K562 (cell line): ENCODE data around the gene MICAL1. TPM values are rescaled to one million over a fixed set of nuclear protein-coding genes. Genes with fewer than 3 reads are reported as not detected.

ENCODE experiments used
- CHD1 ChIP-seq: fragments of 200-600 bp; sonication (generic); IDR thresholded peaks from one replicate; pipeline ENCODE4 v1.6.1; 2012; ENCODE audit warnings: mild to moderate bottlenecking, moderate library complexity, low read length, inconsistent platforms
- EHMT2 ChIP-seq: fragments of 450-650 bp; IDR thresholded peaks from 2 replicates; pipeline ENCODE4 v1.6.1; 2018; ENCODE audit warnings: antibody characterized with exemption
- FIP1L1 ChIP-seq: fragments of 200-400 bp; formaldehyde crosslinking; IDR thresholded peaks from 2 replicates; pipeline ENCODE4 v1.6.1; 2018; ENCODE audit warnings: mild to moderate bottlenecking, low read depth, low read length; ENCODE audit not compliant: poor library complexity, severe bottlenecking
- HCFC1 ChIP-seq: IDR thresholded peaks from 2 replicates; pipeline ENCODE4 v1.6.1; 2012; ENCODE audit warnings: low read depth, low read length, improper control_type of control experiment
- KDM5B ChIP-seq: fragments of 200-600 bp; sonication (generic); IDR thresholded peaks from 2 replicates; pipeline ENCODE4 v1.6.1; 2012; ENCODE audit warnings: low read depth, mild to moderate bottlenecking, moderate library complexity, low read length, control low read depth, inconsistent platforms; ENCODE audit not compliant: insufficient replicate concordance
- MAFF ChIP-seq: IDR thresholded peaks from 2 replicates; pipeline ENCODE4 v1.6.1; 2012; ENCODE audit warnings: low read length, improper control_type of control experiment
- MCM7 ChIP-seq, 2 experiments: fragments of 450-650 bp; IDR thresholded peaks; 2 replicates each; pipeline ENCODE4 v1.6.1; 2016 to 2018
- MEIS2 ChIP-seq: fragments of 450-650 bp; IDR thresholded peaks from 2 replicates; pipeline ENCODE4 v1.6.1; 2014; ENCODE audit warnings: mild to moderate bottlenecking; ENCODE audit not compliant: partially characterized antibody
- NONO ChIP-seq, 2 experiments: fragments of 200-400 bp in 1 of 2; fragments of 450-650 bp in 1 of 2; formaldehyde crosslinking in 1 of 2; IDR thresholded peaks; 2 replicates each; pipeline ENCODE4 v1.6.1; 2017; ENCODE audit warnings: low read depth in 2 of 2, mild to moderate bottlenecking in 2 of 2, moderate library complexity in 2 of 2, low read length in 1 of 2
- RBBP5 ChIP-seq: fragments of 200-600 bp; sonication (generic); IDR thresholded peaks from 2 replicates; pipeline ENCODE4 v1.6.1; 2012; ENCODE audit warnings: borderline replicate concordance, mild to moderate bottlenecking, low read length, control low read depth, inconsistent platforms; ENCODE audit not compliant: insufficient read depth, poor library complexity, severe bottlenecking
- TAF7 ChIP-seq: fragments of 450-650 bp; IDR thresholded peaks from 2 replicates; pipeline ENCODE4 v1.6.1; 2016; ENCODE audit warnings: missing genetic modification characterization, missing compliant biosample characterization
- ZNF668 ChIP-seq: fragments of 250-450 bp; sonication (Bioruptor Pico); IDR thresholded peaks from 2 replicates; pipeline ENCODE4 v1.8.0; 2022; ENCODE audit warnings: mild to moderate bottlenecking, inconsistent platforms
- polyA plus RNA-seq, 8 experiments: library from polyadenylated mRNA; depleted of rRNA in 4 of 8; stranded (reverse) in 5 of 8; unstranded in 3 of 8; fragments of >200 nt; fragmentation: Nextera tagmentation in 2 of 8; fragmentation: Illumina TruSeq in 1 of 8; extraction: Ambion mirVana in 2 of 8; extraction: Trizol in 1 of 8; gene quantifications; 2 replicates each; pipeline versions ENCODE4 v1.2.1 to v1.2.3, GENCODE V29; 2011 to 2014; ENCODE audit warnings: inconsistent platforms in 1 of 8, missing spikeins in 1 of 8
- total RNA-seq, 7 experiments: library from RNA; depleted of rRNA in 6 of 7; stranded (reverse); fragments of >200 nt in 6 of 7; fragmentation: Illumina TruSeq in 2 of 7; extraction: Trizol in 2 of 7; gene quantifications; 2 replicates each; pipeline versions ENCODE4 v1.2.1 to v1.2.3, GENCODE V29; 2011 to 2021; ENCODE audit warnings: low replicate concordance in 1 of 7
- TF ChIP-seq, protein P1 (sequence below), 2 experiments: fragments of 450-650 bp; formaldehyde crosslinking in 1 of 2; IDR thresholded peaks; 2 replicates each; pipeline versions ENCODE4 v1.4.0 to v1.6.1; 2014 to 2020; ENCODE audit warnings: mild to moderate bottlenecking in 2 of 2, borderline replicate concordance in 1 of 2, low read depth in 1 of 2
- TF ChIP-seq, protein P2 (sequence below): sonication (generic); formaldehyde crosslinking; IDR thresholded peaks from 2 replicates; pipeline ENCODE4 v1.5.0; 2020; ENCODE audit warnings: missing genetic modification reagents

Gene MICAL1
- total and polyA plus RNA-seq, 9 of the 15 experiments (the other 6 are each of a cell fraction or from before 2014, with no cell fraction given): 0.07 to 15.2 (median 7.0) TPM

DNA sequence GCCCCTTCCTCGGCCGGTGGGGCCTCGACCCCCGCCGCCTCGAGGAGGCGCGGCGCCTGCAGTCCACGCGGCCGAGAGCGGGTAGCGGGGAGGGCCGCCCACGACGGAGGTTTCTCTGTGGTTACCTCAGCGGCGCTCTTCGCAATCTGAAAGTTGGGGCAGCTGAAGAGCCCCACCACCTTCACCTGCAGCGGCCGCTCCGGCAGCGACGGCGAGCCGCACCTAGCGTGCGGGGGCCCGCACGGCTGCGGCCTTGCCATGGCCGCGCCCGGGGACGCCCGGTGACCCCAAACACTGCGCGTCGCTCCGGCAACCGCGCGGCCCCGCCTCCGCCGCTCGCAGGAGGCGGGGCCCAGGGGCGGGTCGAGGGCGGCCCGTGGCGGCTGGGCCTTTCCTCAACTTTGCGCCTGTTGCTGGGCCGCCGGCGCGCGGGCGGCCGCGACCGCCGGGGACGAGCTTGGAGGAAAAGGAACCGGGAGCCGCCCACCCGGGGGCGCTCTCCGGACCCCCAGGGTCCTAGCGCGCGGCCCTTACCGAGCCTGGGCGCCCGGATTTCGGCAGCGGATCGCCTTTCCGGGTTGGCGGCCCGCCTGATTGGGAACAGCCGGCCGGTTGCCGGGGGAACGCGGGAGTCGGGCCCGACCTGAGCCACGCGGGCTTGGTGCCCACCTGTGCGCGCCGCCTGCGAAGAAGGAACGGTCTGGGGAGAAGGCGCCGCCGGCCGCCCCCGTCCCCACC, 15.1 kb downstream of the MICAL1 start, which contains the start of the genes PPIL6 and SMPD2 (continued):
- TF ChIP-seq, protein P1, sequence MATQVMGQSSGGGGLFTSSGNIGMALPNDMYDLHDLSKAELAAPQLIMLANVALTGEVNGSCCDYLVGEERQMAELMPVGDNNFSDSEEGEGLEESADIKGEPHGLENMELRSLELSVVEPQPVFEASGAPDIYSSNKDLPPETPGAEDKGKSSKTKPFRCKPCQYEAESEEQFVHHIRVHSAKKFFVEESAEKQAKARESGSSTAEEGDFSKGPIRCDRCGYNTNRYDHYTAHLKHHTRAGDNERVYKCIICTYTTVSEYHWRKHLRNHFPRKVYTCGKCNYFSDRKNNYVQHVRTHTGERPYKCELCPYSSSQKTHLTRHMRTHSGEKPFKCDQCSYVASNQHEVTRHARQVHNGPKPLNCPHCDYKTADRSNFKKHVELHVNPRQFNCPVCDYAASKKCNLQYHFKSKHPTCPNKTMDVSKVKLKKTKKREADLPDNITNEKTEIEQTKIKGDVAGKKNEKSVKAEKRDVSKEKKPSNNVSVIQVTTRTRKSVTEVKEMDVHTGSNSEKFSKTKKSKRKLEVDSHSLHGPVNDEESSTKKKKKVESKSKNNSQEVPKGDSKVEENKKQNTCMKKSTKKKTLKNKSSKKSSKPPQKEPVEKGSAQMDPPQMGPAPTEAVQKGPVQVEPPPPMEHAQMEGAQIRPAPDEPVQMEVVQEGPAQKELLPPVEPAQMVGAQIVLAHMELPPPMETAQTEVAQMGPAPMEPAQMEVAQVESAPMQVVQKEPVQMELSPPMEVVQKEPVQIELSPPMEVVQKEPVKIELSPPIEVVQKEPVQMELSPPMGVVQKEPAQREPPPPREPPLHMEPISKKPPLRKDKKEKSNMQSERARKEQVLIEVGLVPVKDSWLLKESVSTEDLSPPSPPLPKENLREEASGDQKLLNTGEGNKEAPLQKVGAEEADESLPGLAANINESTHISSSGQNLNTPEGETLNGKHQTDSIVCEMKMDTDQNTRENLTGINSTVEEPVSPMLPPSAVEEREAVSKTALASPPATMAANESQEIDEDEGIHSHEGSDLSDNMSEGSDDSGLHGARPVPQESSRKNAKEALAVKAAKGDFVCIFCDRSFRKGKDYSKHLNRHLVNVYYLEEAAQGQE (IDR thresholded peaks at IDR 0.05; ENCODE audit: borderline replicate concordance): peak; percentile 91
- TF ChIP-seq, protein P1 (CRISPR knock-in tag; IDR thresholded peaks at IDR 0.05; ENCODE audit: low read depth): no peak
- TF ChIP-seq MCM7 (IDR thresholded peaks at IDR 0.05): no peak
- no peak for TF ChIP-seq TAF7 (tag)
- TF ChIP-seq, protein P2, sequence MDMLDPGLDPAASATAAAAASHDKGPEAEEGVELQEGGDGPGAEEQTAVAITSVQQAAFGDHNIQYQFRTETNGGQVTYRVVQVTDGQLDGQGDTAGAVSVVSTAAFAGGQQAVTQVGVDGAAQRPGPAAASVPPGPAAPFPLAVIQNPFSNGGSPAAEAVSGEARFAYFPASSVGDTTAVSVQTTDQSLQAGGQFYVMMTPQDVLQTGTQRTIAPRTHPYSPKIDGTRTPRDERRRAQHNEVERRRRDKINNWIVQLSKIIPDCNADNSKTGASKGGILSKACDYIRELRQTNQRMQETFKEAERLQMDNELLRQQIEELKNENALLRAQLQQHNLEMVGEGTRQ (CRISPR knock-in tag): no peak
- TF ChIP-seq NONO (IDR thresholded peaks at IDR 0.05; ENCODE audit: low read depth in 2 of 2, low read length in 1 of 2): peak in 1 of 2 experiments; percentile 85; a peak in 3 of 4 replicates
- TF ChIP-seq FIP1L1: no peak
- TF ChIP-seq HCFC1: peak; percentile 26
- TF ChIP-seq RBBP5: peak; percentile 74
- peak; percentile 80 for TF ChIP-seq KDM5B
- TF ChIP-seq MEIS2: no peak
- TF ChIP-seq MAFF: no peak
- TF ChIP-seq EHMT2: no peak
- no peak for TF ChIP-seq ZNF668
- TF ChIP-seq CHD1: no peak
